Measurements from ENCODE around the gene PLCB1.

GRCh38 chr20:8353512-8353911 lies 221.4 kb downstream of the PLCB1 start:
- TF ChIP-seq EZH2 (IDR thresholded peaks at IDR 0.05), result no peak
- no peak for TF ChIP-seq POLR2AphosphoS5 (IDR thresholded peaks at IDR 0.05; ENCODE audit: borderline replicate concordance, low read depth, low read length)

All from SK-N-MC (cell line).